CD4-positive, alpha-beta memory T cell (primary cell): ENCODE data around the gene LRWD1. TPM values are rescaled to one million over a fixed set of nuclear protein-coding genes. Genes with fewer than 3 reads are reported as not detected.

Source experiments
- CTCF ChIA-PET: fragments of 350-600 bp; sonication (Branson Sonifier 250); formaldehyde crosslinking; loops from one replicate; lab custom pipeline; 2021; ENCODE audit warnings: inconsistent platforms; ENCODE audit not compliant: partially characterized antibody; lab: Charles Lee
- POLR2A ChIA-PET: fragments of 350-600 bp; sonication (Branson Sonifier 250); formaldehyde crosslinking; loops from one replicate; lab custom pipeline; 2021; ENCODE audit not compliant: partially characterized antibody; lab: Charles Lee
- DNase-seq, 5 donors: peaks; one replicate each; pipeline versions ENCODE4 v3.0.0 to v3.0.0-alpha.2; 2020 to 2022; ENCODE audit warnings: mixed read lengths in 1 of 5
- H3K27ac ChIP-seq: one replicate; pipeline ENCODE4 v1.7.0; 2013; ENCODE audit warnings: low read depth, low read length
- H3K27me3 ChIP-seq: 2 replicates; pipeline ENCODE4 v1.7.0; 2013; ENCODE audit warnings: mild to moderate bottlenecking, low read length, moderate library complexity; ENCODE audit not compliant: insufficient read depth
- H3K36me3 ChIP-seq: 2 replicates; pipeline ENCODE4 v1.7.0; 2013; ENCODE audit warnings: mild to moderate bottlenecking, low read length, moderate library complexity; ENCODE audit not compliant: insufficient read depth
- H3K4me1 ChIP-seq: 2 replicates; pipeline ENCODE4 v1.7.0; 2013; ENCODE audit warnings: mild to moderate bottlenecking, low read length, moderate library complexity; ENCODE audit not compliant: insufficient read depth
- H3K4me3 ChIP-seq, 2 donors: one replicate each; pipeline ENCODE4 v1.7.0; 2013; ENCODE audit warnings: low read length in 2 of 2, mild to moderate bottlenecking in 1 of 2
- H3K9me3 ChIP-seq, 2 donors: one replicate each; pipeline ENCODE4 v1.7.0; 2013; ENCODE audit warnings: low read length in 2 of 2, control low read depth in 1 of 2; ENCODE audit not compliant: control insufficient read depth in 1 of 2
- H3K27ac Mint-ChIP-seq, 7 donors: one replicate each; pipeline ENCODE4 v1.8.0; 2020 to 2021; ENCODE audit warnings: mixed read lengths in 7 of 7, mild to moderate bottlenecking in 6 of 7, inconsistent platforms in 3 of 7, moderate library complexity in 3 of 7
- H3K27me3 Mint-ChIP-seq, 2 donors: one replicate each; pipeline ENCODE4 v1.8.0; 2020 to 2021; ENCODE audit warnings: mixed read lengths in 2 of 2
- H3K36me3 Mint-ChIP-seq, 2 donors: one replicate each; pipeline ENCODE4 v1.8.0; 2020 to 2021; ENCODE audit warnings: mixed read lengths in 2 of 2, inconsistent platforms in 1 of 2, mild to moderate bottlenecking in 1 of 2
- H3K4me1 Mint-ChIP-seq, 4 donors: one replicate each; pipeline ENCODE4 v1.8.0; 2020 to 2021; ENCODE audit warnings: mixed read lengths in 4 of 4, mild to moderate bottlenecking in 1 of 4
- H3K4me3 Mint-ChIP-seq, 8 donors: one replicate each; pipeline ENCODE4 v1.8.0; 2020 to 2021; ENCODE audit warnings: mixed read lengths in 8 of 8, mild to moderate bottlenecking in 7 of 8, moderate library complexity in 6 of 8, inconsistent platforms in 3 of 8
- H3K9me3 Mint-ChIP-seq, 8 donors: one replicate each; pipeline ENCODE4 v1.8.0; 2020 to 2021; ENCODE audit warnings: mixed read lengths in 8 of 8, mild to moderate bottlenecking in 5 of 8, inconsistent platforms in 3 of 8, moderate library complexity in 1 of 8
- intact Hi-C: fragments of 100-400 bp; cut with micrococcal nuclease; formaldehyde crosslinking; loops from one replicate; pipeline ENCODE4 v1.15.1; 2023
- polyA plus RNA-seq, 2 donors: library from polyadenylated mRNA; unstranded; fragments of 300-500 nt; fragmentation: Illumina TruSeq; gene quantifications; one replicate each; pipeline ENCODE4 v1.2.3, GENCODE V29; 2021
- total RNA-seq, 2 experiments: library from RNA; stranded (reverse); gene quantifications; one replicate each; pipeline ENCODE4 v1.2.3, GENCODE V29; 2021

Gene LRWD1
- total RNA-seq (10 to 100 TPM; 26.0 to 28.5 TPM), polyA plus RNA-seq (10 to 100 TPM; 12.9 to 15.2 TPM)

- no peaks in the 10 kb centered on the region for H3K27me3 Mint-ChIP-seq
- Histone ChIP-seq H3K9me3 (no peaks in the 10 kb centered on the region), H3K4me1 (peaks cover 30% of the 10 kb centered on the region), H3K4me3 (peak within 1 kb of the TSS; percentile 93 to 94), H3K36me3 (peaks cover 4% of the 10 kb centered on the region), H3K27me3 (no peaks in the 10 kb centered on the region), H3K27ac (peak within 1 kb of the TSS; percentile 85)
- H3K4me3 Mint-ChIP-seq = peak within 1 kb of the TSS; percentile 90 to 94 (median 92)
- intact Hi-C loops = loop anchor here (1.0 to 5.0 kb wide), 7 partner anchors 30 to 177 kb away; partner anchors contain the start of genes PRKRIP1 and SH2B2
- CTCF ChIA-PET = interaction anchor here (1.8 to 5.6 kb wide), 7 partner anchors 12 to 70 kb away, joined by 5 to 36 read pairs (median 16); partner anchors contain the start of gene PRKRIP1
- no peaks in the 10 kb centered on the region for H3K9me3 Mint-ChIP-seq
- peak within 1 kb of the TSS; percentile 78 to 93 (median 88) for H3K27ac Mint-ChIP-seq
- POLR2A ChIA-PET = interaction anchor here (0.7 to 4.0 kb wide), 10 partner anchors 9 to 69 kb away, joined by 3 to 27 read pairs (median 10); partner anchors contain the start of genes ORAI2 and PRKRIP1
- DNase-seq = peak; percentile 90 to 92 (median 91)
- H3K36me3 Mint-ChIP-seq = peaks cover 7 to 15% of the 10 kb centered on the region in 2 donors
- H3K4me1 Mint-ChIP-seq = peaks cover 11 to 54% (median 28%) of the 10 kb centered on the region in 4 donors
These were observed at the start of gene LRWD1, which contains the start of gene ALKBH4 for GRCh38 chr7:102464577-102465280. LRWD1 (plus strand) TSS chr7:102464984; CDS start chr7:102465081, 97 bp downstream. ALKBH4 (minus strand) TSS chr7:102464863; CDS start chr7:102464836, 27 bp downstream.

GRCh38 chr7:102415685-102416225 lies 49.0 kb upstream of the LRWD1 start:
- Histone ChIP-seq H3K4me3 (peak overlapping the region; percentile 8 to 25), H3K27ac (peak overlapping the region; percentile 61), H3K27me3 (no peaks in the 10 kb centered on the region), H3K9me3 (no peaks in the 10 kb centered on the region), H3K4me1 (peaks cover 69% of the 10 kb centered on the region), H3K36me3 (peaks cover 17% of the 10 kb centered on the region)
- no peaks in the 10 kb centered on the region for H3K27me3 Mint-ChIP-seq
- H3K27ac Mint-ChIP-seq = peak overlapping the region; percentile 92 to 97 (median 95)
- peak; percentile 57 to 74 (median 68) for DNase-seq
- H3K4me3 Mint-ChIP-seq = peak overlapping the region; percentile 55 to 93 (median 85)
- ChIA-PET CTCF (interaction anchor here (0.7 to 9.8 kb wide), 11 partner anchors 9 to 50 kb away, joined by 3 to 134 read pairs (median 10); partner anchors contain the start of genes ALKBH4, LRWD1 and ORAI2), POLR2A (interaction anchor here (1.0 to 16.6 kb wide), 10 partner anchors 9 to 52 kb away, joined by 3 to 496 read pairs (median 5); partner anchors contain the start of genes ALKBH4, LRWD1, ORAI2 and PRKRIP1)
- intact Hi-C loops = loop anchor here (1.0 kb wide), 1 partner anchor 11 kb away; no protein-coding TSS in a partner anchor
- peaks cover 37 to 70% (median 52%) of the 10 kb centered on the region in 4 donors for H3K4me1 Mint-ChIP-seq
- H3K9me3 Mint-ChIP-seq = peaks cover 0 to 2% (median 0%) of the 10 kb centered on the region in 8 donors
- H3K36me3 Mint-ChIP-seq = peaks cover 21 to 39% of the 10 kb centered on the region in 2 donors

- intact Hi-C loops = loop anchor here (1.0 kb wide), 1 partner anchor 10 kb away; no protein-coding TSS in a partner anchor
- peak overlapping the region in 7 of 8 donors; percentile 78 to 93 (median 85) for H3K4me3 Mint-ChIP-seq
- Histone ChIP-seq H3K27me3 (no peaks in the 10 kb centered on the region), H3K27ac (peak overlapping the region; percentile 61), H3K36me3 (peaks cover 17% of the 10 kb centered on the region), H3K4me1 (peaks cover 75% of the 10 kb centered on the region), H3K9me3 (no peaks in the 10 kb centered on the region), H3K4me3 (peak overlapping the region in 1 of 2 donors; percentile 8)
- H3K27me3 Mint-ChIP-seq = no peaks in the 10 kb centered on the region
- peak overlapping the region; percentile 92 to 97 (median 95) for H3K27ac Mint-ChIP-seq
- ChIA-PET POLR2A (interaction anchor here (1.0 to 16.6 kb wide), 9 partner anchors 10 to 52 kb away, joined by 3 to 496 read pairs (median 6); partner anchors contain the start of genes ALKBH4, LRWD1, ORAI2 and PRKRIP1), CTCF (interaction anchor here (0.7 to 9.8 kb wide), 8 partner anchors 10 to 49 kb away, joined by 3 to 134 read pairs (median 17); partner anchors contain the start of genes ALKBH4, LRWD1 and ORAI2)
- H3K4me1 Mint-ChIP-seq = peaks cover 40 to 75% (median 56%) of the 10 kb centered on the region in 4 donors
- no peak for DNase-seq
- H3K36me3 Mint-ChIP-seq = peaks cover 20 to 38% of the 10 kb centered on the region in 2 donors
- peaks cover 0 to 2% (median 0%) of the 10 kb centered on the region in 8 donors for H3K9me3 Mint-ChIP-seq
These were observed 48.4 kb upstream of the LRWD1 start for GRCh38 chr7:102416406-102416805.

DNA sequence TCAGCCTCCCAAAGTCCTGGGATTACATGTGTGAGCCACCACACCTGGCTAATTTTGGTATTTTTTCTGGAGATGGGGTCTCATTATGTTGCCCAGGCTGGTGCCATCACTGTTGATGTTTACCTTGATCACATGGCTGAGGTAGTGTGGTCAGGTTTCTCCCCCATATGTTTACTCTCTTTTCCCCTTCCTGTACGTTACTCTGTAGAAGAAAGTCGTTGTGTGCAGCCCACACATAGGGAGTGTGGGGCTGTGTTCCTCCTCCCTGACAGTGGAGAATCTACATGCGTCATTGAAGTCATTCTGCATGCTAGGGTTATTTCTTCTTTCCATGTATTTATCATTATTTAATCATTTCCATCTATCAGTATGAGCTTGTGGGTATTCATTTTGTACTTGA lies 47.7 kb upstream of the LRWD1 start:
- peak overlapping the region; percentile 22 to 93 (median 77) for H3K4me3 Mint-ChIP-seq
- H3K27ac ChIP-seq = peak overlapping the region; percentile 61
- no peaks in the 10 kb centered on the region for H3K27me3 Mint-ChIP-seq
- no peak overlapping the region for H3K4me3 ChIP-seq
- CTCF ChIA-PET = interaction anchor here (0.8 to 9.8 kb wide), 5 partner anchors 9 to 33 kb away, joined by 3 to 134 read pairs (median 36); no protein-coding TSS in a partner anchor
- H3K9me3 Mint-ChIP-seq = no peaks in the 10 kb centered on the region
- peaks cover 25 to 33% of the 10 kb centered on the region in 2 donors for H3K36me3 Mint-ChIP-seq
- peaks cover 40 to 75% (median 56%) of the 10 kb centered on the region in 4 donors for H3K4me1 Mint-ChIP-seq
- intact Hi-C loops = no loop called here
- peaks cover 80% of the 10 kb centered on the region for H3K4me1 ChIP-seq
- no peaks in the 10 kb centered on the region for H3K27me3 ChIP-seq
- H3K9me3 ChIP-seq = no peaks in the 10 kb centered on the region
- peaks cover 17% of the 10 kb centered on the region for H3K36me3 ChIP-seq
- POLR2A ChIA-PET = interaction anchor here (0.8 to 16.6 kb wide), 4 partner anchors 12 to 47 kb away, joined by 3 to 496 read pairs (median 4); partner anchors contain the start of genes ALKBH4 and ORAI2
- H3K27ac Mint-ChIP-seq = peak overlapping the region; percentile 92 to 97 (median 95)
- DNase-seq = peak; percentile 40 to 69 (median 45)

- Mint-ChIP-seq H3K27me3 (no peaks in the 10 kb centered on the region), H3K4me1 (peaks cover 38 to 67% (median 51%) of the 10 kb centered on the region in 4 donors), H3K36me3 (peaks cover 25 to 27% of the 10 kb centered on the region in 2 donors), H3K27ac (peak overlapping the region; percentile 89 to 97 (median 92)), H3K9me3 (no peaks in the 10 kb centered on the region), H3K4me3 (peak overlapping the region in 2 of 8 donors; percentile 4 to 16)
- Histone ChIP-seq H3K9me3 (no peaks in the 10 kb centered on the region), H3K27me3 (no peaks in the 10 kb centered on the region), H3K4me1 (peaks cover 76% of the 10 kb centered on the region), H3K36me3 (peaks cover 6% of the 10 kb centered on the region), H3K27ac (peak overlapping the region; percentile 61), H3K4me3 (no peak overlapping the region)
- intact Hi-C loops = no loop called here
- CTCF ChIA-PET = interaction anchor here (1.7 to 9.8 kb wide), 3 partner anchors 12 to 31 kb away, joined by 5 to 134 read pairs (median 47); no protein-coding TSS in a partner anchor
- no peak for DNase-seq
- POLR2A ChIA-PET = interaction anchor here (0.9 to 16.6 kb wide), 3 partner anchors 11 to 20 kb away, joined by 3 to 496 read pairs (median 4); partner anchors contain the start of gene ORAI2
These were observed 46.2 kb upstream of the LRWD1 start for GRCh38 chr7:102418592-102418991.

DNA sequence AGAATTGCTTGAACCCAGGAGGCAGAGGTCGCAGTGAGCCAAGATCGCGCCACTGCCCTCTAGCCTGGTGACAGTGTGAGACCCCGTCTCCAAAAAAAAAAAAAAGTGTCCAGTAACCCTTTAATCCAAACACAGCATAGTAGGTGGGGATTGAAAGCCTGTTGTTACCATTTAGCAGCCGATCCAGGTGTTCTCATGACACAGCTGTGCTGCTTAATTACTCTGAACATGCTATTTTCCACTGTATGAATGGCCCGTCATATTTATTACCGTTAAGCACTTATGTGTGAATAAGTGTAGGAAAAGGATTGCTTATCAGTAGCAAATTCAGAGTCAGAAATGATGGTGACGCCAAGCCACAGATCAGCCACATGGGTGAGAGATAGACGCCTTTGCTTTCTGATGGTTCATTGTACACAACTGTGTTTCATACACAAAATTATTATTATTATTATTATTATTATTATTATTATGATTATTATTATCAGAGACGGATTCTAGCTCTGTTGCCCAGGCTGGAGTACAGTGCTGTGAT lies 43.0 kb upstream of the LRWD1 start:
- POLR2A ChIA-PET = interaction anchor here (0.6 to 16.0 kb wide), 3 partner anchors 10 to 12 kb away, joined by 5 to 496 read pairs (median 8); partner anchors contain the start of gene ORAI2
- intact Hi-C loops = no loop called here
- peaks cover 6% of the 10 kb centered on the region for H3K36me3 ChIP-seq
- H3K4me3 ChIP-seq = no peak overlapping the region
- peaks cover 82% of the 10 kb centered on the region for H3K4me1 ChIP-seq
- Mint-ChIP-seq H3K27me3 (no peaks in the 10 kb centered on the region), H3K4me3 (peak overlapping the region in 1 of 8 donors; percentile 41), H3K9me3 (peaks cover 0 to 4% (median 0%) of the 10 kb centered on the region in 8 donors), H3K4me1 (peaks cover 45 to 73% (median 57%) of the 10 kb centered on the region in 4 donors), H3K27ac (peak overlapping the region in 2 of 7 donors; percentile 46 to 76), H3K36me3 (peaks cover 32 to 35% of the 10 kb centered on the region in 2 donors)
- H3K9me3 ChIP-seq = no peaks in the 10 kb centered on the region
- no peaks in the 10 kb centered on the region for H3K27me3 ChIP-seq
- DNase-seq = no peak
- H3K27ac ChIP-seq = no peak overlapping the region
- CTCF ChIA-PET = no interaction called here
